ENCODE measurements around the gene CCDC142. TPM values are rescaled to one million over a fixed set of nuclear protein-coding genes. Genes with fewer than 3 reads are reported as not detected.

Gene CCDC142
- total RNA-seq, 3 donors from 2014 or later (not counting 1 experiment from before 2014, with no cell fraction given), result 14.9 to 25.2 (median 15.6) TPM

- peaks cover 25 to 27% of the 10 kb centered on the region in 2 donors for H3K4me1 Mint-ChIP-seq
- no peaks in the 10 kb centered on the region for H3K9me3 Mint-ChIP-seq
- H3K27ac Mint-ChIP-seq, result peak overlapping the region; percentile 0 to 98
- Histone ChIP-seq H3K36me3 (ENCODE audit: control insufficient read depth, insufficient read depth, low read length) (peaks cover 22% of the 10 kb centered on the region), H3K27ac (ENCODE audit: low read length) (no peak overlapping the region), H3K9me3 (ENCODE audit: control insufficient read depth, insufficient read depth, low read length) (no peaks in the 10 kb centered on the region), H3K4me3 (ENCODE audit: low read length) (no peak overlapping the region), H3K4me1 (ENCODE audit: control insufficient read depth, insufficient read depth, low read length) (peaks cover 24% of the 10 kb centered on the region), H3K27me3 (ENCODE audit: control insufficient read depth, insufficient read depth, low read length) (no peaks in the 10 kb centered on the region)
- TF ChIP-seq, protein P1, sequence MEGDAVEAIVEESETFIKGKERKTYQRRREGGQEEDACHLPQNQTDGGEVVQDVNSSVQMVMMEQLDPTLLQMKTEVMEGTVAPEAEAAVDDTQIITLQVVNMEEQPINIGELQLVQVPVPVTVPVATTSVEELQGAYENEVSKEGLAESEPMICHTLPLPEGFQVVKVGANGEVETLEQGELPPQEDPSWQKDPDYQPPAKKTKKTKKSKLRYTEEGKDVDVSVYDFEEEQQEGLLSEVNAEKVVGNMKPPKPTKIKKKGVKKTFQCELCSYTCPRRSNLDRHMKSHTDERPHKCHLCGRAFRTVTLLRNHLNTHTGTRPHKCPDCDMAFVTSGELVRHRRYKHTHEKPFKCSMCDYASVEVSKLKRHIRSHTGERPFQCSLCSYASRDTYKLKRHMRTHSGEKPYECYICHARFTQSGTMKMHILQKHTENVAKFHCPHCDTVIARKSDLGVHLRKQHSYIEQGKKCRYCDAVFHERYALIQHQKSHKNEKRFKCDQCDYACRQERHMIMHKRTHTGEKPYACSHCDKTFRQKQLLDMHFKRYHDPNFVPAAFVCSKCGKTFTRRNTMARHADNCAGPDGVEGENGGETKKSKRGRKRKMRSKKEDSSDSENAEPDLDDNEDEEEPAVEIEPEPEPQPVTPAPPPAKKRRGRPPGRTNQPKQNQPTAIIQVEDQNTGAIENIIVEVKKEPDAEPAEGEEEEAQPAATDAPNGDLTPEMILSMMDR (IDR thresholded peaks at IDR 0.05), result no peak
- WGBS (ENCODE audit: insufficient coverage), result 96% methylated on average over 5 of the region's 5 CpGs
- no peak for ATAC-seq
- intact Hi-C loops (cut with micrococcal nuclease), result no loop called here
- DNase-seq, result no peak
- no peaks in the 10 kb centered on the region for H3K36me3 Mint-ChIP-seq
- H3K27me3 Mint-ChIP-seq (ENCODE audit: low read depth in 2 of 2), result no peaks in the 10 kb centered on the region
- no peak overlapping the region for H3K4me3 Mint-ChIP-seq
These were observed 7.9 kb downstream of the CCDC142 start for GRCh38 chr2:74474899-74475298.

DNA sequence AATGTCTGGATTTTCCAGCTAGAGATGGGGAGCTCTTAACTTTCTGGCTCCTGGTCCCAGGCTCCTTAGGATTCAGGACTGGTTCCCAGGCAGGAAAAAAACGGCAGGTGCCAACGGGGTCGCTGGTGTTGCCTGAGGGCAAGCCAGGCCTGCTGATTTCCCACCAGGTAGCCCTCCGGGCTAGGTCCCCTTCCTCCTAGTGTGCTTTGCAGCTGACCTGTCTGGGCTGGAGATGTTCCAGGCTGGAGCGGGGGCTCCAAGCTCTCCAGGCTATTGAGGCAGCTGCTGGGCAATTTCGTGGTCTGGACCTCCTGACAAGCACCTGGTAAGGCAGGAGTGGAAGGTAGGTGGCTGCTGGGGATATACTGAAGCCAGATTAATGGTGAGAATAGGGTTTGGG is 8.3 kb downstream of the CCDC142 start:
- Histone ChIP-seq H3K4me1 (ENCODE audit: control insufficient read depth, insufficient read depth, low read length) (peaks cover 24% of the 10 kb centered on the region), H3K27me3 (ENCODE audit: control insufficient read depth, insufficient read depth, low read length) (no peaks in the 10 kb centered on the region), H3K27ac (ENCODE audit: low read length) (no peak overlapping the region), H3K4me3 (ENCODE audit: low read length) (no peak overlapping the region), H3K36me3 (ENCODE audit: control insufficient read depth, insufficient read depth, low read length) (peaks cover 20% of the 10 kb centered on the region), H3K9me3 (ENCODE audit: control insufficient read depth, insufficient read depth, low read length) (no peaks in the 10 kb centered on the region)
- TF ChIP-seq, protein P1 (IDR thresholded peaks at IDR 0.05), result no peak
- intact Hi-C loops (cut with micrococcal nuclease), result no loop called here
- no peak for DNase-seq
- Mint-ChIP-seq H3K27ac (peak overlapping the region; percentile 0 to 98), H3K9me3 (no peaks in the 10 kb centered on the region), H3K27me3 (ENCODE audit: low read depth in 2 of 2) (no peaks in the 10 kb centered on the region), H3K4me1 (peaks cover 27% of the 10 kb centered on the region in 2 donors), H3K4me3 (no peak overlapping the region), H3K36me3 (no peaks in the 10 kb centered on the region)
- no peak for ATAC-seq
- 97% methylated on average over 6 of the region's 6 CpGs for WGBS (ENCODE audit: insufficient coverage)

- peaks cover 17% of the 10 kb centered on the region for H3K36me3 ChIP-seq (ENCODE audit: control insufficient read depth, insufficient read depth, low read length)
- H3K9me3 ChIP-seq (ENCODE audit: control insufficient read depth, insufficient read depth, low read length), result no peaks in the 10 kb centered on the region
- H3K4me1 Mint-ChIP-seq, result peaks cover 27% of the 10 kb centered on the region in 2 donors
- no peaks in the 10 kb centered on the region for H3K9me3 Mint-ChIP-seq
- peak overlapping the region; percentile 95 for H3K4me3 Mint-ChIP-seq
- TF ChIP-seq, protein P1 (IDR thresholded peaks at IDR 0.05), result no peak
- no peaks in the 10 kb centered on the region for H3K27me3 ChIP-seq (ENCODE audit: control insufficient read depth, insufficient read depth, low read length)
- H3K27ac Mint-ChIP-seq, result peak overlapping the region; percentile 97 to 98
- H3K27me3 Mint-ChIP-seq (ENCODE audit: low read depth in 2 of 2), result no peaks in the 10 kb centered on the region
- intact Hi-C loops (cut with micrococcal nuclease), result loop anchor here (1.0 kb wide), 2 partner anchors 10 to 15 kb away; partner anchors contain the start of genes TTC31 and WBP1
- no peak for ATAC-seq
- H3K4me3 ChIP-seq (ENCODE audit: low read length), result peak overlapping the region; percentile 50
- peaks cover 24% of the 10 kb centered on the region for H3K4me1 ChIP-seq (ENCODE audit: control insufficient read depth, insufficient read depth, low read length)
- H3K27ac ChIP-seq (ENCODE audit: low read length), result peak overlapping the region; percentile 82
- H3K36me3 Mint-ChIP-seq, result no peaks in the 10 kb centered on the region
- WGBS (ENCODE audit: insufficient coverage), result 7% methylated on average over 6 of the region's 7 CpGs
- no peak for DNase-seq
These were observed 9.9 kb downstream of the CCDC142 start for GRCh38 chr2:74472945-74473258.
